GM21576 (cell line): ENCODE measurements around the gene ACAN.
A peak's percentile ranks its signal among the peaks of the same experiment; 100 is the strongest.

ENCODE experiments used
- ATAC-seq: cut with Tn5 transposase; IDR thresholded peaks from one replicate; pipeline ENCODE4 v1.9.1; 2021; ENCODE audit warnings: mild to moderate bottlenecking, moderate library complexity; ENCODE audit not compliant: unreplicated experiment

ACAN gene

GRCh38 chr15:88900309-88900981 is 97.2 kb downstream of the ACAN start:
- no peak for ATAC-seq

GRCh38 chr15:88900982-88901418 is 97.8 kb downstream of the ACAN start:
- no peak for ATAC-seq

GRCh38 chr15:88901508-88902220 is 98.4 kb downstream of the ACAN start:
- ATAC-seq: no peak

GRCh38 chr15:88902221-88902835 is 99.1 kb downstream of the ACAN start:
- no peak for ATAC-seq

GRCh38 chr15:88902846-88903245 is 99.6 kb downstream of the ACAN start:
- ATAC-seq: no peak

GRCh38 chr15:88904257-88904623 is 101.0 kb downstream of the ACAN start:
- no peak for ATAC-seq

GRCh38 chr15:88904624-88905327 is 101.5 kb downstream of the ACAN start:
- ATAC-seq: peak; percentile 80

GRCh38 chr15:88905576-88905975 is 102.3 kb downstream of the ACAN start:
- ATAC-seq: no peak

GRCh38 chr15:88906130-88906529 is 102.9 kb downstream of the ACAN start:
- ATAC-seq: no peak

- no peak for ATAC-seq
Observed at GRCh38 chr15:88906551-88906950, 103.3 kb downstream of the ACAN start.

- ATAC-seq: no peak
Observed at GRCh38 chr15:88907111-88907510, 103.9 kb downstream of the ACAN start.

- no peak for ATAC-seq
Observed at GRCh38 chr15:88908123-88908522, 104.9 kb downstream of the ACAN start.

- ATAC-seq: no peak
Observed at GRCh38 chr15:88908697-88909621, 105.7 kb downstream of the ACAN start.

- ATAC-seq: no peak
Observed at GRCh38 chr15:88909956-88910831, 107.0 kb downstream of the ACAN start.

GRCh38 chr15:88911766-88912118 is 108.5 kb downstream of the ACAN start:
- no peak for ATAC-seq

- no peak for ATAC-seq
Observed at GRCh38 chr15:88912500-88912921, 109.3 kb downstream of the ACAN start.

- peak; percentile 81 for ATAC-seq
Observed at GRCh38 chr15:88913017-88913849, 110.0 kb downstream of the ACAN start, which contains the start of gene MFGE8. MFGE8 (minus strand) TSS chr15:88913379; CDS start chr15:88913319, 60 bp downstream.

- no peak for ATAC-seq
Observed at GRCh38 chr15:88913850-88914169, 110.6 kb downstream of the ACAN start.

- ATAC-seq: no peak
Observed at GRCh38 chr15:88915354-88915753, 112.1 kb downstream of the ACAN start.
